Measurements from ENCODE around the gene HIVEP2. TPM values are rescaled to one million over a fixed set of nuclear protein-coding genes. Genes with fewer than 3 reads are reported as not detected.
"Not testable (repeated sequence)": the region's sequence is repeated elsewhere in the genome, so short reads cannot be mapped to it uniquely, and the experiment has no call there.

HIVEP2 gene, protein sequence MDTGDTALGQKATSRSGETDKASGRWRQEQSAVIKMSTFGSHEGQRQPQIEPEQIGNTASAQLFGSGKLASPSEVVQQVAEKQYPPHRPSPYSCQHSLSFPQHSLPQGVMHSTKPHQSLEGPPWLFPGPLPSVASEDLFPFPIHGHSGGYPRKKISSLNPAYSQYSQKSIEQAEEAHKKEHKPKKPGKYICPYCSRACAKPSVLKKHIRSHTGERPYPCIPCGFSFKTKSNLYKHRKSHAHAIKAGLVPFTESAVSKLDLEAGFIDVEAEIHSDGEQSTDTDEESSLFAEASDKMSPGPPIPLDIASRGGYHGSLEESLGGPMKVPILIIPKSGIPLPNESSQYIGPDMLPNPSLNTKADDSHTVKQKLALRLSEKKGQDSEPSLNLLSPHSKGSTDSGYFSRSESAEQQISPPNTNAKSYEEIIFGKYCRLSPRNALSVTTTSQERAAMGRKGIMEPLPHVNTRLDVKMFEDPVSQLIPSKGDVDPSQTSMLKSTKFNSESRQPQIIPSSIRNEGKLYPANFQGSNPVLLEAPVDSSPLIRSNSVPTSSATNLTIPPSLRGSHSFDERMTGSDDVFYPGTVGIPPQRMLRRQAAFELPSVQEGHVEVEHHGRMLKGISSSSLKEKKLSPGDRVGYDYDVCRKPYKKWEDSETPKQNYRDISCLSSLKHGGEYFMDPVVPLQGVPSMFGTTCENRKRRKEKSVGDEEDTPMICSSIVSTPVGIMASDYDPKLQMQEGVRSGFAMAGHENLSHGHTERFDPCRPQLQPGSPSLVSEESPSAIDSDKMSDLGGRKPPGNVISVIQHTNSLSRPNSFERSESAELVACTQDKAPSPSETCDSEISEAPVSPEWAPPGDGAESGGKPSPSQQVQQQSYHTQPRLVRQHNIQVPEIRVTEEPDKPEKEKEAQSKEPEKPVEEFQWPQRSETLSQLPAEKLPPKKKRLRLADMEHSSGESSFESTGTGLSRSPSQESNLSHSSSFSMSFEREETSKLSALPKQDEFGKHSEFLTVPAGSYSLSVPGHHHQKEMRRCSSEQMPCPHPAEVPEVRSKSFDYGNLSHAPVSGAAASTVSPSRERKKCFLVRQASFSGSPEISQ (N-terminal part only)
- 10 to 100 TPM; 84.8 to 99.2 TPM for total RNA-seq
- polyA plus RNA-seq = 10 to 100 TPM in 2 of 3 donors, 1 to 10 TPM in 1; 6.5 to 17.1 (median 12.5) TPM
- total RNA-seq = 258 to 514 (median 316) reads per million in 6 experiments

- H3K9me3 Mint-ChIP-seq = peaks cover 0 to 5% (median 0%) of the 10 kb centered on the region in 9 donors
- POLR2A ChIA-PET = interaction anchor here (0.6 to 4.9 kb wide), 16 partner anchors 10 to 140 kb away, joined by 3 to 69 read pairs (median 4); no protein-coding TSS in a partner anchor
- peak; percentile 24 to 36 for ATAC-seq
- H3K27ac Mint-ChIP-seq = peak within 1 kb of the TSS; percentile 97 to 100 (median 100)
- peak within 1 kb of the TSS; percentile 94 to 100 (median 98) for H3K4me3 Mint-ChIP-seq
- H3K4me1 Mint-ChIP-seq = peaks cover 30 to 61% (median 50%) of the 10 kb centered on the region in 4 donors
- peaks cover 2 to 4% (median 2%) of the 10 kb centered on the region in 3 donors for H3K36me3 Mint-ChIP-seq
- peak in 9 of 10 donors; percentile 77 to 93 (median 85) for DNase-seq
- peaks cover 0 to 6% (median 0%) of the 10 kb centered on the region in 5 donors for H3K27me3 Mint-ChIP-seq
Measured at GRCh38 chr6:142945049-142945445, at the start of gene HIVEP2. HIVEP2 (minus strand) TSS chr6:142945176; CDS start chr6:142774738, 170,438 bp downstream.

DNA sequence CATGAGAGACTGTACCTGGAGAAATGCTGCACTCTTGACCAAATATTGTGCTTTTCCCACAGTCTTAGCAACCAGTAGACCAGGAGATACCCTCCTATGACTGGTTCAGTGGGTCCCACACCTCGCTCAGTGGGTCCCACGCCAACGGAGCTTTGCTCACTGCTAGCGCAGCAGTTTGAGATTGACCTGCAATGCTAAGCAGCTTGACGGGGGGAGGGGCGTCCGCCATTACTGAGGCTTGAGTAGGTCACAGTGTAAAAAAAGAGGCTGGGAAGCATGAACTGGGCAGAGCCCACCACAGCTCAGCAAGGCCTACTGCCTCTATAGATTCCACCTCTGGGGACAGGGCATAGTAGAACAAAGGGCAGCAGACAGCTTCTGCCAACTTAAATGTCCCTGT, 49.0 kb upstream of the HIVEP2 start:
- DNase-seq (no peak), ATAC-seq (no peak)
- no peaks in the 10 kb centered on the region for H3K27me3 Mint-ChIP-seq
- H3K9me3 Mint-ChIP-seq = peaks cover 0 to 32% (median 13%) of the 10 kb centered on the region in 9 donors
- H3K4me1 Mint-ChIP-seq = peaks cover 0 to 6% (median 2%) of the 10 kb centered on the region in 4 donors
- POLR2A ChIA-PET = no interaction called here
- peaks cover 0 to 7% (median 7%) of the 10 kb centered on the region in 3 donors for H3K36me3 Mint-ChIP-seq
- H3K27ac Mint-ChIP-seq = no peak overlapping the region
- no peak overlapping the region for H3K4me3 Mint-ChIP-seq

DNA sequence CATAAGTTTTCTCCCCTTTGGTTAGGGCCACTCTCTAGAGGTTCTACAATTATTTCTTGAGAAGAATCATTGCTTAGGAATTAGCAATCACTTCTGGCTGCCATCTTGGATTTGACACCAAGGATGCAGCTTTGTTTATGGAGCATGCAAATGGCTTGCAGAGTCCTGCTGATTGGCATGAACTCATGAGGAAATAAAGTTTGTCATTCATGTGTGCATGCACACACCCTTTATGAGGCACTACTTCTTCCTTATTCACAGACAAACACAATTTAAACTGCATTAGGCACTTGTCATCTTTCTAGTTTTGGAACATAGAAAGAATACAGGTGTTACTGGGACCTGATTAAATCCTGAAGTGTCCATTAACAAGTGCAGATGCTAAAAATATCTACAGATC, 42.5 kb upstream of the HIVEP2 start:
- no peak overlapping the region for H3K4me3 Mint-ChIP-seq

DNA sequence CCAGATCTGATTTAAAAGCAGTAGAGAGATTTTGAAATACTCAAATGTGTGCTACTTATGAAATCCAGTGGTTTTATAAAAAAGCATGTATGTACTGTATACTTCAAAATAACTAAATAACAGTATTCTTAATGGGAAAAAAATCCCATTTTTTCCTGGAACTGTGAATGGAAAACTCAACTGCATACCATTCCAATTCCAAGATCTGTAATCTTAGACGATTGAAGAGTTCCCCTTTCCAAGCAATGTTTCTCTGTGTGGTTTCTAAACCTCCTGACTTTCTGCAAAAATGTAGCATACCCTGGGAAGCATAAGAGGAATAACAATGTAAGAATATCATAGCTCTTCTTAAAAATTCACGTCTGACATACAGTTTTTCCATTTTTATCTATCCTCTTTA, 40.3 kb upstream of the HIVEP2 start:
- no peak for DNase-seq
- POLR2A ChIA-PET = no interaction called here
- peaks cover 0 to 21% (median 17%) of the 10 kb centered on the region in 3 donors for H3K36me3 Mint-ChIP-seq
- peaks cover 0 to 4% (median 3%) of the 10 kb centered on the region in 5 donors for H3K27me3 Mint-ChIP-seq
- peaks cover 0 to 3% (median 0%) of the 10 kb centered on the region in 4 donors for H3K4me1 Mint-ChIP-seq
- H3K9me3 Mint-ChIP-seq = peaks cover 4 to 29% (median 20%) of the 10 kb centered on the region in 9 donors
- H3K27ac Mint-ChIP-seq = no peak overlapping the region
- ATAC-seq = no peak
- no peak overlapping the region for H3K4me3 Mint-ChIP-seq

More for the DNA sequence above, 42.5 kb upstream of the HIVEP2 start:
- Mint-ChIP-seq H3K27me3 (peaks cover 0 to 4% (median 3%) of the 10 kb centered on the region in 5 donors), H3K36me3 (peaks cover 0 to 4% (median 0%) of the 10 kb centered on the region in 3 donors), H3K4me1 (peaks cover 0 to 3% (median 0%) of the 10 kb centered on the region in 4 donors), H3K9me3 (peaks cover 0 to 10% (median under 1%) of the 10 kb centered on the region in 9 donors), H3K27ac (peak overlapping the region in 1 of 10 donors; percentile 4)
- DNase-seq (no peak), ATAC-seq (no peak)
- POLR2A ChIA-PET = no interaction called here

- peaks cover 0 to 3% (median 0%) of the 10 kb centered on the region in 4 donors for H3K4me1 Mint-ChIP-seq
- no peak for ATAC-seq
- H3K36me3 Mint-ChIP-seq = peaks cover 0 to 26% (median 21%) of the 10 kb centered on the region in 3 donors
- H3K4me3 Mint-ChIP-seq = no peak overlapping the region
- DNase-seq = no peak
- peaks cover 0 to 4% (median 3%) of the 10 kb centered on the region in 5 donors for H3K27me3 Mint-ChIP-seq
- H3K27ac Mint-ChIP-seq = no peak overlapping the region
- POLR2A ChIA-PET = no interaction called here
- peaks cover 4 to 36% (median 25%) of the 10 kb centered on the region in 9 donors for H3K9me3 Mint-ChIP-seq
Measured at GRCh38 chr6:142984386-142984785, 39.4 kb upstream of the HIVEP2 start.

DNA sequence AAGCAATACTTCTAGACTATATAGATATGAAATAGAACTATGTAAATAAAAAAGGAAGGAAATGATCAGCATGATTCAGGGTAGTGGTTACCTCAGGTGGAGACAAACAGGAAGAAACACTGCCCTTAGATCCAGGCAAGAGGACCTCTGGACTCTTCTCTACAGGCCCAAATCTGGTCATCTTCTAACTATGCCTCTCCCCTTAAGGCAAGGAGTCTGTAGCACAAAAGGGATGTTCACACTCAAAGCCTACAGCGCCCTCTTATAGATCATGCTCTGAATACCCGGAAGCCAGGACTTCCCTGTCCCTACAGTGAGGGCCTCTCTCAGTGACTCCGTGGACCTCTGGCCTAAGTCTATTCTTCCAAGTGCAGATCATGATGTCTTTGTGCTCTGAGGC, 30.4 kb upstream of the HIVEP2 start:
- H3K27me3 Mint-ChIP-seq = no peaks in the 10 kb centered on the region
- H3K4me1 Mint-ChIP-seq = peaks cover 0 to 6% (median 3%) of the 10 kb centered on the region in 4 donors
- no peak overlapping the region for H3K4me3 Mint-ChIP-seq
- ATAC-seq (no peak), DNase-seq (no peak)
- POLR2A ChIA-PET = interaction anchor here (0.7 kb wide), 1 partner anchor 53 kb away, joined by 3 read pairs; no protein-coding TSS in a partner anchor
- H3K36me3 Mint-ChIP-seq = peaks cover 0 to 16% (median 10%) of the 10 kb centered on the region in 3 donors
- H3K27ac Mint-ChIP-seq = peak overlapping the region in 1 of 10 donors; percentile 40
- peaks cover 0 to 35% (median 18%) of the 10 kb centered on the region in 9 donors for H3K9me3 Mint-ChIP-seq

GRCh38 chr6:142970941-142971340, 26.0 kb upstream of the HIVEP2 start:
- POLR2A ChIA-PET, H3K27me3 Mint-ChIP-seq, H3K9me3 Mint-ChIP-seq, H3K4me1 Mint-ChIP-seq, H3K27ac Mint-ChIP-seq, ATAC-seq, H3K36me3 Mint-ChIP-seq, H3K4me3 Mint-ChIP-seq, DNase-seq: not testable (repeated sequence)

GRCh38 chr6:142968601-142969000, 23.6 kb upstream of the HIVEP2 start:
- no peak for DNase-seq

GRCh38 chr6:142966294-142966693, 21.3 kb upstream of the HIVEP2 start:
- no peak for ATAC-seq
- Mint-ChIP-seq H3K9me3 (peaks cover 0 to under 1% (median 0%) of the 10 kb centered on the region in 9 donors), H3K36me3 (peaks cover 0 to 2% (median 0%) of the 10 kb centered on the region in 3 donors), H3K27ac (no peak overlapping the region), H3K27me3 (no peaks in the 10 kb centered on the region), H3K4me3 (no peak overlapping the region), H3K4me1 (no peaks in the 10 kb centered on the region)
- POLR2A ChIA-PET = no interaction called here
- DNase-seq = no peak

More at GRCh38 chr6:142968601-142969000, 23.6 kb upstream of the HIVEP2 start:
- Mint-ChIP-seq H3K27me3 (no peaks in the 10 kb centered on the region), H3K4me1 (no peaks in the 10 kb centered on the region), H3K36me3 (peaks cover 0 to 2% (median 0%) of the 10 kb centered on the region in 3 donors), H3K9me3 (no peaks in the 10 kb centered on the region), H3K4me3 (no peak overlapping the region), H3K27ac (no peak overlapping the region)
- ATAC-seq = no peak
- POLR2A ChIA-PET = no interaction called here

DNA sequence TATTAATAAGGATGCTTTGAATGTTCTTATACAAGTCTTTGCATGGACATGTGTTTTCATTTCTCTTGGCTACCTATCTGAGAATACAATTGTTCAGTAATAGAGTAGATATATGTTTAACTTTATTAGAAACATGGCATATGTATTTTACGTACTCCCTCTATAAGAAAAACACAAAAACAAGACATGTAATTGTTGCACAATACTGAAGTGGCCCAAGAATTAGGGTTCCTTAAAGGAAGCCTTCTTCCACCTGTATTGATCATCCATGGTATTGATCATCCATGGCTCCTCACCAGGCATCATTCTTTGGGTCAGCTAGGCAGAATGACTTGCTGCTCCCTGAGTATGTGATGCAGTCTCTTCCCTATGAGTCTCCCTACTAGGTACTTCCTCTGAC, 20.2 kb upstream of the HIVEP2 start:
- peaks cover 0 to 6% (median 6%) of the 10 kb centered on the region in 3 donors for H3K36me3 Mint-ChIP-seq
- H3K4me3 Mint-ChIP-seq = no peak overlapping the region
- H3K27me3 Mint-ChIP-seq = no peaks in the 10 kb centered on the region
- no peak overlapping the region for H3K27ac Mint-ChIP-seq
- DNase-seq = no peak
- POLR2A ChIA-PET = no interaction called here
- ATAC-seq = no peak
- H3K9me3 Mint-ChIP-seq = peaks cover 0 to 11% (median 3%) of the 10 kb centered on the region in 9 donors
- H3K4me1 Mint-ChIP-seq = no peaks in the 10 kb centered on the region

DNA sequence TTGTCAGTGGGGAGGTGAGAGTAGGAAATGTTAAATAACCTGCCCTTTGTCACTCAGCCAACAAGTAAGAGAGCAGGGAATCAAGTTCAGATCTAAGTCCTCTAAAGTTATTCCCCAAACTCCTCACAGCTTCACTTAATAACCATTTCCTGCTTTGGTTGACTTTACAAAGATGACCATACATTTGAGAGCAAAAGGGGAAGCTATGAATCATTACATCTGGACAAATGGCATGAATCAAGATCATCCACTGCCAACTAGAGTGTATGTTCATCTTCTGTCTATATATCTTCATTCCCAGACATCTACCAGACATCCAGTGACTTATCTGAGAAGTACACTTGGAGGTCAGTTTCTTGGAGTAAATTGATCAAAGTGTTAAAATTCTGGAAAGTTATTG, 15.1 kb upstream of the HIVEP2 start:
- H3K4me3 Mint-ChIP-seq = no peak overlapping the region
- POLR2A ChIA-PET = interaction anchor here (0.7 kb wide), 1 partner anchor 13 kb away, joined by 3 read pairs; no protein-coding TSS in a partner anchor
- H3K4me1 Mint-ChIP-seq = no peaks in the 10 kb centered on the region
- no peaks in the 10 kb centered on the region for H3K27me3 Mint-ChIP-seq
- H3K9me3 Mint-ChIP-seq = peaks cover 0 to 11% (median 3%) of the 10 kb centered on the region in 9 donors
- ATAC-seq = no peak
- DNase-seq = no peak
- no peak overlapping the region for H3K27ac Mint-ChIP-seq
- peaks cover 0 to 6% (median 5%) of the 10 kb centered on the region in 3 donors for H3K36me3 Mint-ChIP-seq

- POLR2A ChIA-PET = interaction anchor here (0.6 to 0.7 kb wide), 2 partner anchors 46 to 195 kb away, joined by 4 to 5 read pairs; no protein-coding TSS in a partner anchor
Measured at GRCh38 chr6:142958343-142958742, 13.4 kb upstream of the HIVEP2 start.

More at GRCh38 chr6:142958343-142958742, 13.4 kb upstream of the HIVEP2 start:
- H3K4me1 Mint-ChIP-seq = peaks cover 0 to 10% (median 1%) of the 10 kb centered on the region in 4 donors
- H3K36me3 Mint-ChIP-seq = peaks cover 0 to 6% (median 5%) of the 10 kb centered on the region in 3 donors
- H3K9me3 Mint-ChIP-seq = peaks cover 0 to 11% (median 3%) of the 10 kb centered on the region in 9 donors
- ATAC-seq = no peak
- no peak for DNase-seq
- no peak overlapping the region for H3K4me3 Mint-ChIP-seq
- H3K27ac Mint-ChIP-seq = no peak overlapping the region
- no peaks in the 10 kb centered on the region for H3K27me3 Mint-ChIP-seq
